RPMI7951 (cell line): Measurements from ENCODE around the gene DCDC2C. TPM values are rescaled to one million over a fixed set of nuclear protein-coding genes. Genes with fewer than 3 reads are reported as not detected.

Source experiments
- DNase-seq: peaks from one replicate; pipeline ENCODE4 v3.0.0-alpha.2; 2012; ENCODE audit warnings: low read depth
- total RNA-seq: library from RNA; depleted of rRNA; stranded (reverse); fragments of >200 nt; shearing (Covaris generic); gene quantifications from 2 replicates; pipeline ENCODE4 v1.2.3, GENCODE V29; 2014

Gene DCDC2C
- total RNA-seq, 1 experiment from 2014 or later, result not detected

DNA sequence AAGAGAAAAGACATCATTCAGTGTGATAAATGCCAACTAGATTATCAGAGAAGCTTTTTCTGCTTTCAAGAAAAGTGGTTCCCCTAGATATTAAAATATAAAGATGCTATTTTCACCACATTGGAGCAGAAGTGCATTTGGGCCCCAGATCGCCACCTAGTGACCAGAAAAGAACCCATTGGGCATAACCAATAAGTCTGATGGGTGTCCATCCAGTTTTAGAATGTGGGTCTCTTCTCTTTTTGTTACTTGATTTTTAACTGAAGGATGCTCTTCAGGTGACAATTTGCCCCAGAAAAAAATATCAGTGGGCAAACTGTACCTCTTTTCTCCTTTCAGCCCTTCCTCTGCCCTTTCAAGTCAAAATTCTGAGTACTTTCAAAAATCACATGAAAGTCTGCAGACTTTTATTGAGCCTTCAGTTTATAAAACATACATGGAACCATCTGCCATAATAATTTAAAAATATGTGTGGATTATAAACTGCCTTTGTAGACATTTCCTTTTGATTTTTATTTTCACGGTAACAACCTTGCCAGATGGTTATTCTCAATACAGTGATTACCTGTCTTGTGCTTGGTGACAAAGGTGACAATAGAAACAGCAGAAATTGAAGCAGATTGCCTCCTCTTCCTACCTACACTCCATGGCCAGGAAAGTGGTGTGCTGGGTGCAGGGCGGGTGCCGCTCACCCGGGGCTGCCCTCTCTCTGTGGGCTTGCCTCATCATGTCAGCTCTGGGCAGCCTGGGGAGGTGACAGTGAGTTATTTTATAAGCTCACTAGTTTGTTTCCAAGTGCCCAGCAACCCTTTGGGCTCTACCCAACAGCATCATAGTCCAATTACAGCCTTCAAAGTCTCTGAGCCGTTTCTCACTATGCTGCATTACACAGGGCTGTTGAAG is 124.5 kb downstream of the DCDC2C start:
- DNase-seq, result no peak

DNA sequence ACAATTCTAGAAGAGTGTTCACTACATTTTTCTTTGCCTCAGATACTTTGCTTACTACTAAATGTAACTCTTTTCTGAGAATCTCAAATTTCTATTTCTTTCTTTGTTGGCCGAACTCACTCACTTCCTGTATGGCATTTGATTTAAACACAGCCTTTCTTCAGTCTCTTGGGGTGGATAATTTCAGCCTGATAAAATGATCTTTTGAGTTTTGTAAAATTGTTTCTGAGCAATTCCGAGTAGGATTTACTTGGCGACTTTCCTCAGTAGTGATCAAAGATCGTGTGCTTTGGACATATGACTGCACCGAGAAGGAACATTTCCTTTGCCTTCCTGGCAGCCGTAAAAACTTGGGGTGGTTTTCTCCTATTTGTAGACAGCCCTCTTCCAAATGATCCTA is 127.4 kb downstream of the DCDC2C start:
- no peak for DNase-seq

DNA sequence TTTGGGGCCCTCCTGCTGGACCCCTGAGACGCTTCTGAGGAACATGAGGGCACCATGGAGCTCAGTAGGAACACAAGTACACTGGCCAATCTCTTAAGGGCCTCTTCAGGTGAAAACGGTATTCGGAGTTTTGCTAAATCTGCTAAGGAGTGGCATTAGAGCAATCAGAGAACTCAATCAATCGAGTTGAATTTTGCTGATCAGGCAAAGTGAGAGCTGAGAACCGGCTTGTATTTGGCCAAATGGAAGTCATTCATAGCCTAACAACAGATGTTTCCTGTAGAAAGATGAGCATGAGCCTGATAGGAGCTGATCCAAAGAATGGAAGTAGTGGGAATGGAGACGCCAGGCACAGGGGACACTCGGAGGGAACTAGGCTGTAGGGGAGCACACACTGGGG is 133.7 kb downstream of the DCDC2C start:
- DNase-seq, result no peak

DNA sequence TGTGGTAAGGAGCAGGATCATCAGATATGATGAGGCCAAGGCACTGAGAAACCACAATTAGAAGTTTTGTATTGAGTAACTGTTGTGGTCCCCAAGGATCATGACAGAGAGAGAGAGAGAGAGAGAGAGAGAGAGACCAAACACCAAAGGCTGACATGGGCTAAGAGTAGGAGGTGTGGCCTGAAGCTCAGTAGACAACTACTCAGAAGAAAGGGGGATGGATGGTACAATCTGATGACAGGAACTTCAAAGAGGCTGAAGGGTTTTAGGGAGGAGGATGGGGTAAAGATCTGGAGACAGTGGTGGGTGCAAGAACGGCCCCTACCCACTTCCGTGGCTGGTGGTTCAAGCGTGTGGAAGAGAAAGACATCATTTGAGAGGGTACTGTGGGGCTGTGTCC is 135.0 kb downstream of the DCDC2C start:
- DNase-seq, result no peak

DNA sequence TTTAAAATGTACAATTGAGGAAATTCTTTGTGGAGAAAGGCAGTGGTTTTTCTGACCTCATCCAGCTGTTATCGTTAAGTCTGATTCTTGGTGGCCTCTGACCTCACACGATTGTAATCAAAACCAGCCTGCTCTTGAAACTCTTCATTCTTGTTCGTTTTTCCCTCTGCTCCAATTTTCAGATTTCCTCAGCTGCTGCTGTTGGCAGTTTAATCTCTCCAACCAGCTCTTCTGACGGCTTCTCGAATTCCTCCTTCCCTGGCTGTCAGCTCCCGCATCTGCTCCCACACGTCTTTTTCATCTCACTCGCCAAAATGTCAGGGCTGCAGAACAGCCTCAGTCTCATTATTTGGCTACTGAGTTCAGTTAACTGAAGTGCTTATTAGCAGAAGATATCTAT is 136.1 kb downstream of the DCDC2C start:
- DNase-seq, result no peak

DNA sequence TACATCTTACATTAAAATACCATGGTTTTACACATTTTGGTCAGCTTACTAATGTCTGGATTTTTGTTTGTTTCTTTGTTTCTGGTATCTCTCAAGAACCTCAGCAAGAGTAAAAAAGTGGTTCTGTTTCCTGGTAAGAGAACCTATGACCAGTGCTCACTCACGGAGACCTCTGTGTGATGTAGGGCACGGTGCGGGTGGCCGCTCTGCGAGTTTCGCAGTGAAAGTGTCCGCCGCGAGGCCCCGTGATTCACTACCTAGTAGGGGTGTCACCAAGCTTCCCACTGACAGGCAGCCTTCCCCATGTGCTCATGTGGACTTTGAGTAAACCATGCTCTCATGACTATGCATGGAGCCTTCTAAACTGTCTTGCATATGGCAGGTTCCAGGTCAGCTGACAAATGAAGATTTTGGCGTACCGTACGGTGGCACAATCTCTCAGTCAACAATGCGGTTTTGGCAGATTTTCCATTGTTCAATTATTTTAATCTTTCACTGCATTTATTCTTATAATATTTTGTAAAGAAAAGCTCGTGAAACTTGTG is 137.3 kb downstream of the DCDC2C start:
- no peak for DNase-seq

DNA sequence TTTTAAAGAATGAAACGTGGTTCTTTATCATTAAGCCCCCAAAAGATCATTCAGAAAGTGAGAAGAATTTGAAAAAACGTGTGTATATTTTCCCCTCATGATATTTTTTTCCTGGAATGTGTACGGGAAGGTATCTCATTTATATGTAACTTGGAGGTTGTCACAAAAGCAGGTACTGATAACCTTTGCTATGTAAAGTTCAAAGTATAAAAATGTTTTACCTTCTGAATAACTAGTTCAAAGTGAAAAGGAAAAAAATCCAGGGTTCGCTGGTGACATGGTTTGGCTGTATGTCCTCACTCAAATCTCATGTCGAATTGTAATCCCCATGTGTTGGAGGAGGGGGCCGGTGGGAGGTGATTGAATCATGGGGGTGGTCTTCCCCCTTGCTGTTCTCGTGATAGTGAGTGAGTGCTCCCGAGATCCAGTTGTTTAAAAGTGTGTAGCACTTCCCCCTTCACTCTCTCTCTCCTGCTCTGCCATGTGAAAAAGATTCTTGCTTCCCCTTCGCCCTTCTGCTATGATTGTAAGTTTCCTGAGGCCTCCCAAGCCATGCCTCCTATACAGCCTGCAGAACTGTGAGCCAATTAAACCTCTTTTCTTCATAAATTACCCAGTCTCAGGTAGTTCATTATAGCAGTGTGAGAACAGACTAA is 144.2 kb downstream of the DCDC2C start:
- DNase-seq, result no peak

DNA sequence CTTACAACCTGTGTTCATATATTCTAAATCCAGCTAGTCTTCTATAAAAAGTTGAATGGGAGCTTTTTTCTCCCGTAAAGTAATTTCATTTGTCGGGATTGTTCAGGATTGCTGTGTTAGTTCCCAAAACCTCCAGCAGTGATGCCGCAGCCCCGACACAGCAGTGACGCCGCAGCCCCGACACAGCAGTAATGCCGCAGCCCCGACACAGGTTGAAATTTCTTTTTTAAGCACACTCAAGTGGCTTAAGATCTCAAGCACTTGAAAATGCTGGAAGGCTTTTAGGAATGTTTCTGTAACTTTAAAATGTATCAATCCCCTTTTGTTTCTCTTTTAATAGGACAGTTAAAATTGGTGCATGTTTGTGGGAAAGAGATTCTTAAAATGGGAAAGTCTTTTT is 145.4 kb downstream of the DCDC2C start:
- DNase-seq, result no peak

DNA sequence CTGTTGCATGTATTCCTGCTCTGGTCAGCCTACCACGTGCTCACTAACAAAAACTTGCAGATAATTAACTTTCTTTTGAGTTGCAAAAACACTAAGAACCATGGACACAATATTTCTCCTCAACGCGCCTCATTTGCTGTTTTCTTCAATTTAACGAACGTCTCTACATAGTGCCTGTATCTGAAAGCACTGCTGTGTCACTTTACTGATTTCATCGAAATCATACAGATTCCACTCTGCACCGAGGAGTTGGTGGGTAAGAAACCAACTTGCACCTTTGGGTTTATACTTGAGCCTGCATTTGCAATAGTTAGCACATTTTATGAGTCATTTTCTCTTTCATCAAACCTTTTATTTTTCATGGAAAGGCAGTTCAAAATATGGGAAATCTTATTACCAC is 145.8 kb downstream of the DCDC2C start:
- DNase-seq, result no peak

DNA sequence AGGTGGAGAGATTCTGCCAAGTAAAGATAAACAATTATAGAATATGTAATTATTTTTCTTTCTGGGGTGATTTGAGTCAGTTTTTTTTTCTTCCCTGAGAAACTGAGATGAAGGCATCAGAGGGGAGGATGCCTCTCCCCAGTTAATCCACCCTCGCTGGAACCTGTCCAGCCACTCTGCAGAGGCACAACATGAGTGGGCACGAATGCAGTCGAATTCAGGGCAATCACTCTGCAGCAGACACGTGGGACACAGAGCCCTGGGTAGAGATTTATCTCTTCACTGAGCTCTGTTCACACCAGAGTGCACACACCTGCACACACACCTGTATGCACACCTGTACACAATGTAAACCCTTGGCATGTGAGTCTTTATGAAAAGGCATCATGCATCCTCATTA is 154.2 kb downstream of the DCDC2C start:
- DNase-seq, result no peak

DNA sequence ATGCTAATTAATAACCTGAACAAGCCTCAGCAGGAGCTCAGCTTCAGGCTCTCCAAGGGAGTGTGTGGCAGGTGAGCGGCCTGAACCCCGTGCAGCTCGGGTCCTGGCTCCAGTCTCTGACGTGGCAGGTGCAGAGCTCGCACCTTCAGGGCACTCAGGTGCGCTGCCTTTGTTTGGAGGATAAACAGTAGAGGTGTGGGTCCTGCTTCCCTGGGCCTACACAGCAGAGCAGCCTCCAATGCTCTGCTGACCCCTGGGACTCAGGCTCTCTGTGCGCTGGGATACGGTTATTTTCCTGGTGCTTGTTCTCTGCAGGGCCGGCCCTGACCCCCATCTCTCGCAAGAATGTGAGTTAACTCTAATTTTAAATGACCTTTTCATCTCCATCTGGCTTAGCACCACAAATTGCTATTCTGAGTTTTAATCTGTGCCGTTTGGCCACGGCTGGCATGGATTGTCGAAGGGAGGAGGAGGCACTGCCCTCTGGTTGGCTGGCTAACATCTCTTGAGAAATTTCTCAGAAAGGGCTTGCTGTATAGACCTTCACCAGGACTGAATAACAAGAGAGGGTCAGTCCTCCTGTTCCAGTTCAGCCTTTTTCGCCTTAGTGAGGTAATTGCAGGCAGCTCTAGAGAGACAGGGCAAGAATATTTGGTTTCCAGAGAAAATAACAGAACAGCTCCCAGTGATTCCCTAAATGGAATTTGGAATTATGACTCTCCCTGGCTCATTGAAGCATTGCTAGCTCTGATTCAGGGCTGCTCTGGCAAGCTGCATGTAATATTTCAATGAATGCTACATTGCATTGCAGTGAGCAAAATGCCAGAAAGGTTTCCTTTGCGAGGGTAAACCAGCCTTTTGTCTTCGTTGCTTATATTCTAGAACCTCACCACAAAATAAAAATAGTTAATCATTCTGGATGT is 161.8 kb downstream of the DCDC2C start:
- no peak for DNase-seq

DNA sequence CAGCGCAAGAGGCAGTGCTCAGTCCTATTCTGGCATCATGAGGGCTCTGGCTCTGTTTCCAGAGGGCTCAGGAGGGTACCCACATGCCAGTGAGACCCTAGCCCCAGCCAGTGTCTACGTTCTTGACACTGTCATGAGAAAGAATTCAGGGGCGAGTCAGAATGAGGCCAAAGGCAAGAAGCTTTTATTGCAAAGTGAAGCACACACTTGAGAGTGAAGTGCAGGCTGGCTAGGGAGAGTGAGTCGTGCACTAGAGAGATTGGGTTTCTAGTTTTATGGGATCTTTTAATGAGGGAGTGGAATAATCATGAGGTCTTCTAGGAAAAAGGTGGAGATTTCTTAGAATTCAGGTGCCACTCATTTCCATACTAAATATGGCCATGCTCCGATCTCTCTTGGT is 164.1 kb downstream of the DCDC2C start:
- no peak for DNase-seq

DNA sequence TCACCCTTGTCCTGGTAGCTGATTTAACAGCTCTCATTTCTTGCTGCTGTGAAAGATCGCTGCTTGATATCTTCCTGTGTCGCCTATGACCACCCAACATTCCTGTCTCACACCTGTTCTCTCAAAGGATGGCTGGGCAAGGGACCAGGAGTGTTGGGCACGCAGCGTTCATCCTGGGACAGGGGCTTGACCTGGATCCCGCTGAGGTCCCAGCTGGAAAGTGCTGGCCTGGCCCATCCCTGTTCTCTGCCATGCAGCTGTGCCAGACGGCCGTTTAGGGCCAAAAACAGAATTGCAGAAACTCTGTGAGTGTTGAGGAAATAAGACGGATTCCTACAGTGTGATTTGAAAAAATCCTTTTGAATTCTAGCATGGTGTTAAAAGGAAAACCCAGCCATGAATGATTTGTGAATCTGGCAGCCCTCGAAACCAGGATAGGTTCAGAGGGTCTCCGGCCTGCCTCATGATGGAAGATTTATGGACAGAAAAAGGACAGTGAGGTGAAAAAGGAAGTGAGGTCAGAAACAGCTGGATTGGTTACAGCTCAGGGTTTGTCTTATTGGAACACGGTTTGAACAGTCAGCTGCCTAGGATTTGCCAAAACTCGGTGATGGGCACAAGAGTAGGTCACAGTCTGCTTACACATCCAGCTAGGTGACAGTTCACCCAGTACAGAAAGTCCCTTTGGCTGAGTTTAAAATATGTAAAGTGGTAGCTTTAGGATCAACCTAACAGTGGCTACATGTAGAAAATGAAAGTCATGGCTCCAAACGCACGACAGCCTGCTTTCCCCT is 164.8 kb downstream of the DCDC2C start:
- no peak for DNase-seq

DNA sequence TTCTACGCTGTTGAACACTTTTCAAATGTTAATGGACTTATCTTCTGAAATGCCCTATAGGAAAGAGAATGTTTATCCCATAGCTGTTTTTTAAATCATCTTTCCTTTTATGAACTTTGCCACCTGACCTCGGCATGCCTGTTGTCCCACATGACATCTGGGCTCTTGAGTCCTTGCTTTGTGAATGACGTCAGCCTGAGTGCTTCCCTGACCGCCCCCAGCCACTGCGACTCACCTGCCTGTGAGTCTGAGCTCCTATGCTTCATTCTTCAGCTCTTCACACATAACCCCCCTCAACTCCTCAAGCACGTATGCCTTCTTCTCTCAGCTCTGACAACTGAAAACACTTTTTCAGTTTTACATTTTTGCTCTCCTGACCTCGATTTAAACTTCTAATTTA is 166.8 kb downstream of the DCDC2C start:
- DNase-seq, result no peak

DNA sequence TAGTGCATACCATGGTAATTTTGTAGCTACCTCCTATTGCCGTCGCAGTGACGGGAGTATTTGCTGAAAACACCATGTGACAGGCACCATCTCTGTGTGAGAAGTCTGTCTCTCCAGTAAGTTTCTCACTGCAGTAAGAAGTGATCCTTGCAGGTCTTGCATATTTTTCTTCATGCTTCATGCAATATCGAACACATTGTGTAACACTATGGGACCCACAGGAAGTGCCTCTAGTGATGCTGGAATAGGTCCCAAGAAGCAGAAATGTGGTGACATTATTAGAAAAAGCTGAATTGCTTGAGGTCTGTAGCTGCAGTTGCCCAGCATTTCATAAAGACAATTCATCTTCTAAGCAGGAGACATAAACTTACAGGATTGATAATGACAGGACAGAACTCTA is 167.6 kb downstream of the DCDC2C start:
- DNase-seq, result no peak

DNA sequence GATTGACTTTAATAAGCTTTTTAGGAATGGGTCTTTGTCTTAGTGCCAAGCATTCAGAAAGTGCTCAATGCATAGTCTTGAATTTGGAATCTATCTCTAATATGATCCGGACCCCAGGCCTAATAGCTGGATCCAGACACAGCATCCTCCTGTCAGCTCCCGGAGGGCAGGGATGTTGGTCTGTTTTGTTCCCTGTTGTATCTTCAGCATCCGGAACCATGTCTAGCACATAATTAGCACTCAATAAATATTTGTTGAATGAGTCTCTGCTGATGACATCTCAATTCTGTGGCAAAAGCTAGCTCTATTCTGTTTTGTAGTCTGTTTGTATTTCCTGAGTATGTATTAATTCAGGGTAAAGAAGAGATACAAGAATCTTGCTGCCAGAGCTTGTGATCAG is 169.1 kb downstream of the DCDC2C start:
- no peak for DNase-seq

DNA sequence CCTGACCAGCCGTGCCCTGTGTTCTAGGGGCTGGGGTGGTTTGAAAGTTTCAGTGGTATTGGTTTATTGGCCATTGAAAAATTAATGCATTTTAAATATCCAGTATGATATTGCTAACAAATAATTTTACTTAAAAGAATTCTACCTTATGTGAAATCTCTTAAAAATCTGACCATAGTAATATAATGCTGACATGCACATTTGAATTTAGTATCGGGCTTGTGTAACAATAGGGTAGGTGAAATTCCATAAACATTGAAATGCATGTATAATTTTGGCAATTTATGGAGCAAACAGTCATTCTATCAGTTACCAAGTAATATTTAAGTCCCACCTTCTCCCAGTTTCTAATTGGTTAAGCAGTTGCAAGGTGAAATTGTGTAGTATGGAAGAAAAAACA is 170.5 kb downstream of the DCDC2C start:
- no peak for DNase-seq

DNA sequence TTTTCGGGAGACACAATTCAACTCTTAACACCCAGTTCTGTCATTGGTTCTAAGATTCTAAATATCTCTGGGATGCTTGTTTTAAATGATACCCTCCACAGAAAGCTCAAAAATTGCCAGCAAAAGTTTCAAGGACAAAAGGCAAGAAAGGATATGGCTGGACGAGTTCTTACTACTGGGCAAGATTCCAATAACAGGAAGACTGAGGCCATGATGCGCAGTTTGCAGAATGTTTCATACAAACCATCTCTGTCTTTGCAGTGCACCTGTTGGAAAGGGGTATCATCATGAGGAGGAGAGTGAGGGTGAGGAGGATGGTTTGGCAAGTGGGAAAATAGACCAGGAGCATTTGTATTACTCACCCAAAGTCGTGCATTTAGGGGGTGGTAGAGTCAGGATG is 172.8 kb downstream of the DCDC2C start:
- DNase-seq, result no peak

DNA sequence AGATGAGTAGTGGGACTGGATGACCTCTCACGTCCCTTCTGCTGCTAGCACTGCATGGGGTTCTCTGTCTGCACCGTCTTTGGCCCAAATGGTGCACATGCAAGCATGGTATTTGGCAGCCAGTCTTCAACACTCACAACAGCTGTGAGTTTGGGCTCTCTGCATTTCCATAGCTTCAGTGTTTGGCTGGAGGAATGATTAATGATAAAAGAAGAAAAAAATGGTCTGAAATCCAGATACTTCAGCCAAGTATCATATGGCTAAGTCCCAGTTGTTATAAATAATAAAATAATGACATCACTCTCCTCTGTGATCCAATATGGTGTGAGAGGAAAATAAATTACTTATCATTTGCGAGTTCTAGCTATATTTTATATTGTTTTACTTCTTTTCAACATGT is 173.3 kb downstream of the DCDC2C start:
- no peak for DNase-seq

DNA sequence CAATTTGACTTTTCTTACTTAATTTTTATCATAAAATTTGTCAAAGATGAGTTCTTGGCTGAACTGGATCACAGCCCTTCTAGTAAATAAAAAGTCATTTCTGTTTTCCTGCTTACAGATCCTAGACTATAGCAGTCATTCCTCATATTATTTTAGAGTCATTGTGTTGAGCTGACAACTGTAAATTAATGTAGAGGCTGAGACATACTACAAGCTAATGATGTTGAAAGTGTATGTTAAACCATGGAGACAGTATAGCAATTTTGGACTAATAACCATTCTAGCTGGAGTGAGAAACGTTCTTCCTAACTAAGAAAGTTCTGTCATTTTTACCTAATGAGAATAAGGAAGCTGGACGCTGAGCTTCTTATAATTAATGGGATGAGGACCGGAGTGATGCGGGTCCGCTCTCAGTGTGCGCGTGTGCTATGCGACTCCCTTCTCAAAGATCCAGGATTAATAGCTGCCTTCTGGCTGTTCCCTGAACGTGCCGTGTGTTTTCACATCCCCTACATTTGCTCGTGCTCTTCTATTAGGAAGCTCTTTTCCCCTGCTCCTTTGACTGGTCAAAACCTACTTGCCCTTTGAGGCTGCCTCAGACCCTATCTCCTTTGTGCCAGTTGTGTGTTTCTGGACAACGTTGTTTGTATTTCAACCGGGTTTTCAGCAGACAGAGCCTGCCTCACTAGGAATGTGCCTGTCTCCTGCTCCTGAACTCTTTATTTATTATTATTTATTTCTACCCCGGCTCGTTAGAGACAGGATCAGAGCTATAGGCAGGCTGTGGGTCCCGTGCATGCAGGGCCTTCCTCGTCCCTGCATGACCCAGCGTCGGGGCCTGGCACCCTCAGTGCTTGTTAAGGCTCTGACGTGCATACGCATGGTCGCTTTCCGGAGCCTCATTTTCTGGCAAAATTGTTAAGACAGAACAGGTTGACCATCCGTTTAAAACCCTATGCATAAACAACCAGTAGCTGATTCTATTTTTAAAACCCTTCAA is 182.6 kb downstream of the DCDC2C start:
- no peak for DNase-seq
